Body of pancreas (tissue), 4 donors: ENCODE measurements around the gene WARS2.
A peak's percentile ranks its signal among the peaks of the same experiment; 100 is the strongest.

ENCODE experiments used
- CTCF ChIP-seq, 7 experiments: fragments of 450-650 bp in 4 of 7; fragments of 200-600 bp in 3 of 7; sonication (generic) in 3 of 7; IDR thresholded peaks; one replicate each; pipeline ENCODE4 v1.5.1; 2016 to 2019; ENCODE audit warnings: antibody characterized with exemption in 7 of 7
- POLR2A ChIP-seq, 3 donors: fragments of 450-650 bp; IDR thresholded peaks; one replicate each; pipeline ENCODE4 v1.6.1; 2016; ENCODE audit warnings: antibody characterized with exemption in 3 of 3, mild to moderate bottlenecking in 2 of 3

DNA sequence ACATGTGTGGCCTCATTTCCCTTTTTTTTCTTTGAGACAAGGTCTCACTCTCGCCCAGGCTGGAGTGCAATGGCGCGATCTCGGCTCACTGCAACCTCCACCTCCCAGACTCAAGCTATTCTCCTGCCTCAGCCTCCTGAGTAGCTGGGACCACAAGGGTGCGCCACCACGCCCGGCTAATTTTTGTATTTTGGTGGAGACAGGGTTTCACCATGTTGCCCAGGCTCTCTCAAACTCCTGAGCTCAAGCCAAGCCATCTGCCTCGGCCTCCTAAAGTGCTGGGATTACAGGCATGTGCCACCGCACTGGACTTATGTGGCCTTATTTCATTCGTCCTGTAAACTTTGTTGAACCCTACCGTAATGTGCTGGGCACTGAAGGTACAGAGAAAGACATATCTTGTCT, 569 bp upstream of the WARS2 start:
- TF ChIP-seq CTCF (IDR thresholded peaks at IDR 0.05) = peak in 3 of 7 experiments; percentile 8 to 23 (median 22)
- TF ChIP-seq POLR2A (IDR thresholded peaks at IDR 0.05) = no peak
